ENCODE measurements around the gene CACNA1D.

Gene CACNA1D

DNA sequence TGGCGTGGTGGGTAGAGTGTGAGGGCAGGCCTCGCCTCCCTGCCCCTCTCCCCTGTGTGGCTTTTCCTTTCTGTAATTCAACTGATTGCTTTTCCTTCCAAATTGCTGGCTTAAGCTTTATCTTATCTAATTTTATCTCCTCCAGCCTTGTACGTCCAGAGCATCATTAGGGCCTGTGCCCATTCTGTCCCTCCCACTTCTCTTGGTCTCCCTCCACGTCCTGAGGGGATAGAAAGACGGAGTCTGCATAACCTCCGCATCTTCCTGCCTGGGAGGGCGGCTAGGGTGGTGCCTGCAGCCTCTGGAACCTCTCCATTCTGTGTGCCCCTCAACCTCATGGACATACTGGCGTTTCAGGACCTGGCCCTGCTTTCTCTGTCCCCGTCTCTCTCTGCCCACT is 39.8 kb downstream of the CACNA1D start:
- TF ChIP-seq, protein P1, sequence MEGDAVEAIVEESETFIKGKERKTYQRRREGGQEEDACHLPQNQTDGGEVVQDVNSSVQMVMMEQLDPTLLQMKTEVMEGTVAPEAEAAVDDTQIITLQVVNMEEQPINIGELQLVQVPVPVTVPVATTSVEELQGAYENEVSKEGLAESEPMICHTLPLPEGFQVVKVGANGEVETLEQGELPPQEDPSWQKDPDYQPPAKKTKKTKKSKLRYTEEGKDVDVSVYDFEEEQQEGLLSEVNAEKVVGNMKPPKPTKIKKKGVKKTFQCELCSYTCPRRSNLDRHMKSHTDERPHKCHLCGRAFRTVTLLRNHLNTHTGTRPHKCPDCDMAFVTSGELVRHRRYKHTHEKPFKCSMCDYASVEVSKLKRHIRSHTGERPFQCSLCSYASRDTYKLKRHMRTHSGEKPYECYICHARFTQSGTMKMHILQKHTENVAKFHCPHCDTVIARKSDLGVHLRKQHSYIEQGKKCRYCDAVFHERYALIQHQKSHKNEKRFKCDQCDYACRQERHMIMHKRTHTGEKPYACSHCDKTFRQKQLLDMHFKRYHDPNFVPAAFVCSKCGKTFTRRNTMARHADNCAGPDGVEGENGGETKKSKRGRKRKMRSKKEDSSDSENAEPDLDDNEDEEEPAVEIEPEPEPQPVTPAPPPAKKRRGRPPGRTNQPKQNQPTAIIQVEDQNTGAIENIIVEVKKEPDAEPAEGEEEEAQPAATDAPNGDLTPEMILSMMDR (conservative IDR thresholded peaks at IDR 0.05; ENCODE audit: control insufficient read depth, insufficient read depth, low read depth, low read length): no peak
- H3K4me3 ChIP-seq (ENCODE audit: control insufficient read depth, low read depth, low read length): no peak overlapping the region
- no peak for DNase-seq (ENCODE audit: low read depth)

GRCh38 chr3:53534676-53535400 is 40.4 kb downstream of the CACNA1D start:
- DNase-seq (ENCODE audit: low read depth): no peak
- no peak overlapping the region for H3K4me3 ChIP-seq (ENCODE audit: control insufficient read depth, low read depth, low read length)
- TF ChIP-seq, protein P1 (conservative IDR thresholded peaks at IDR 0.05; ENCODE audit: control insufficient read depth, insufficient read depth, low read depth, low read length): no peak

DNA sequence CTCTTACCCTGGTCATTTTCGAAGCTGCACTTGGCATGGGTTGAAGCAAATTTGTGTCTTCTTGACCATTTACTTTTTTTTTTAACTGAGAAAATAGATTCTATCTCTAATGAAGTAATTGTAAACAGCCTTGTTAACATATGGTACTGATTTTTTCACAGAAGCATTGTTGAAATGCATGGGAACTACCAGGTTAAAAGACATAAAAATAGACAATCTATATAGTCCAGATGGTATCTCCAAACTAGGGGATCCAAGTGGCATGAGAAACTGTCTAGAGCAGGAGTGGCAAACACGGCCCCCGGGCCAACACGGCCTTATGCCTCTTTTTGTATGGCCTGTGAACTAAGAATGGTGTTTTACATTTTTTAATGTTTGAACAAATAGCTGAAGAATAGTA is 41.9 kb downstream of the CACNA1D start:
- TF ChIP-seq, protein P1 (conservative IDR thresholded peaks at IDR 0.05; ENCODE audit: control insufficient read depth, insufficient read depth, low read depth, low read length): no peak

GRCh38 chr3:53544357-53544756 is 49.9 kb downstream of the CACNA1D start:
- no peak overlapping the region for H3K4me3 ChIP-seq (ENCODE audit: control insufficient read depth, low read depth, low read length)
- TF ChIP-seq, protein P1 (conservative IDR thresholded peaks at IDR 0.05; ENCODE audit: control insufficient read depth, insufficient read depth, low read depth, low read length): no peak
- DNase-seq (ENCODE audit: low read depth): peak; percentile 8

More for the DNA sequence above, 41.9 kb downstream of the CACNA1D start:
- DNase-seq (ENCODE audit: low read depth): no peak
- H3K4me3 ChIP-seq (ENCODE audit: control insufficient read depth, low read depth, low read length): no peak overlapping the region

DNA sequence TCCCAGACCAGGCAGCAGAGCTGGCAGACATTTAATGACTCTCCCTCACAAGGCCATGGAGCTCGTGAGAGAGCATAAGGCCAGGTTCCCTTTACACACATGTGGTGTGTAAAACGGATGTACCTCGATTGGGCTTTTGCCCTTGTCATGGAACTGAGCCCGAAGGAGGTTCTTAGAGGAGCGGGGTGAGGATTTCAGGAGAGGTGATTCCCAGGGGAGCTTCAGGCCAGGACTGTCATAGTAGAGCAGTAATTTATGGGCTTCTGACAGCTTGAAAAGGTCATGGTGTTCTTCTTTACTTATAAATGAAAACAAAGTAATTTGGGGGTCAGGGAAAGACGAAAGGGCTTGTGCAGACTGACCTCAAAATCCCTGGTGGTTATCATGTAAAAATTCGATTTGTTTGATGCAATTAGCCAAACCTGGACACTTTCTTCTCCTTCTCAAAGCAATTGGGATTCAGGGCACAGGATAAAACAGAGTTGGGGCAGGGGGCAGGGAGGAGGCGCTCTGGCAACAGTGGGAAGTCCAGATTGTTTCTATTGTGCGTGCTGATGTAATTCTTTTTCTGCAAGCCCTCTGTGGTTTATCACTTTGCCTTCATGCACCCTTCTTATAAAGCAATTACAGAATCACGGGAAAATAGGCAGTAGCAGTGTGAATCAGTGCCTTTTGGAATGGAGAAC is 51.0 kb downstream of the CACNA1D start:
- TF ChIP-seq, protein P1 (conservative IDR thresholded peaks at IDR 0.05; ENCODE audit: control insufficient read depth, insufficient read depth, low read depth, low read length): no peak
- no peak overlapping the region for H3K4me3 ChIP-seq (ENCODE audit: control insufficient read depth, low read depth, low read length)
- peak; percentile 12 for DNase-seq (ENCODE audit: low read depth)

GRCh38 chr3:53545996-53546359 is 51.6 kb downstream of the CACNA1D start:
- no peak overlapping the region for H3K4me3 ChIP-seq (ENCODE audit: control insufficient read depth, low read depth, low read length)
- TF ChIP-seq, protein P1 (conservative IDR thresholded peaks at IDR 0.05; ENCODE audit: control insufficient read depth, insufficient read depth, low read depth, low read length): no peak
- no peak for DNase-seq (ENCODE audit: low read depth)
